ENCODE data around the gene ARHGEF7.

The ARHGEF7 gene

GRCh38 chr13:111303559-111303958, 188.4 kb downstream of the ARHGEF7 start:
- DNase-seq (ENCODE audit: low spot score), result no peak

- DNase-seq (ENCODE audit: low spot score), result no peak
Observed at GRCh38 chr13:111304041-111304544, 189.0 kb downstream of the ARHGEF7 start.

GRCh38 chr13:111304603-111305289, 189.6 kb downstream of the ARHGEF7 start:
- no peak for DNase-seq (ENCODE audit: low spot score)

GRCh38 chr13:111312944-111313590, 198.0 kb downstream of the ARHGEF7 start:
- DNase-seq (ENCODE audit: low spot score), result no peak

- no peak for DNase-seq (ENCODE audit: low spot score)
Observed at GRCh38 chr13:111313911-111314425, 198.9 kb downstream of the ARHGEF7 start.

- no peak for DNase-seq (ENCODE audit: low spot score)
Observed at GRCh38 chr13:111314852-111315251, 199.7 kb downstream of the ARHGEF7 start.

GRCh38 chr13:111315347-111315995, 200.4 kb downstream of the ARHGEF7 start:
- DNase-seq (ENCODE audit: low spot score), result no peak

- no peak for DNase-seq (ENCODE audit: low spot score)
Observed at GRCh38 chr13:111316161-111316730, 201.1 kb downstream of the ARHGEF7 start.

GRCh38 chr13:111317042-111317550, 202.0 kb downstream of the ARHGEF7 start:
- DNase-seq (ENCODE audit: low spot score), result no peak

GRCh38 chr13:111317571-111318345, 202.6 kb downstream of the ARHGEF7 start:
- DNase-seq (ENCODE audit: low spot score), result no peak

- DNase-seq (ENCODE audit: low spot score), result no peak
Observed at GRCh38 chr13:111318386-111318785, 203.3 kb downstream of the ARHGEF7 start.

- no peak for DNase-seq (ENCODE audit: low spot score)
Observed at GRCh38 chr13:111319521-111319920, 204.4 kb downstream of the ARHGEF7 start.

- DNase-seq (ENCODE audit: low spot score), result no peak
Observed at GRCh38 chr13:111319998-111320911, 205.1 kb downstream of the ARHGEF7 start, which contains the start of gene TEX29. Gene TEX29, plus strand, starts transcription at chr13:111320642. Its CDS starts 249 bp downstream, at chr13:111320891.

GRCh38 chr13:111322001-111322915, 207.1 kb downstream of the ARHGEF7 start:
- DNase-seq (ENCODE audit: low spot score), result no peak

GRCh38 chr13:111322916-111323331, 207.8 kb downstream of the ARHGEF7 start:
- no peak for DNase-seq (ENCODE audit: low spot score)

GRCh38 chr13:111323549-111323948, 208.4 kb downstream of the ARHGEF7 start:
- DNase-seq (ENCODE audit: low spot score), result no peak

- no peak for DNase-seq (ENCODE audit: low spot score)
Observed at GRCh38 chr13:111323950-111324651, 209.0 kb downstream of the ARHGEF7 start.

- no peak for DNase-seq (ENCODE audit: low spot score)
Observed at GRCh38 chr13:111324736-111325135, 209.6 kb downstream of the ARHGEF7 start.

Measured in SW480 (cell line).